Loucy (cell line): ENCODE results near the gene RCN2.
"Not testable (repeated sequence)": the region's sequence is repeated elsewhere in the genome, so short reads cannot be mapped to it uniquely, and the experiment has no call there.

Source experiments
- EZH2phosphoT487 ChIP-seq: fragments of 200-600 bp; IDR thresholded peaks from 2 replicates; pipeline ENCODE4 v1.6.1; 2018; ENCODE audit warnings: antibody characterized with exemption, mild to moderate bottlenecking, moderate library complexity, borderline replicate concordance
- TF ChIP-seq, protein P1 (sequence below): fragments of 200-600 bp; sonication (generic); conservative IDR thresholded peaks from 2 replicates; pipeline ENCODE4 v1.5.1; 2014; ENCODE audit warnings: mild to moderate bottlenecking, antibody characterized with exemption, low read length

DNA sequence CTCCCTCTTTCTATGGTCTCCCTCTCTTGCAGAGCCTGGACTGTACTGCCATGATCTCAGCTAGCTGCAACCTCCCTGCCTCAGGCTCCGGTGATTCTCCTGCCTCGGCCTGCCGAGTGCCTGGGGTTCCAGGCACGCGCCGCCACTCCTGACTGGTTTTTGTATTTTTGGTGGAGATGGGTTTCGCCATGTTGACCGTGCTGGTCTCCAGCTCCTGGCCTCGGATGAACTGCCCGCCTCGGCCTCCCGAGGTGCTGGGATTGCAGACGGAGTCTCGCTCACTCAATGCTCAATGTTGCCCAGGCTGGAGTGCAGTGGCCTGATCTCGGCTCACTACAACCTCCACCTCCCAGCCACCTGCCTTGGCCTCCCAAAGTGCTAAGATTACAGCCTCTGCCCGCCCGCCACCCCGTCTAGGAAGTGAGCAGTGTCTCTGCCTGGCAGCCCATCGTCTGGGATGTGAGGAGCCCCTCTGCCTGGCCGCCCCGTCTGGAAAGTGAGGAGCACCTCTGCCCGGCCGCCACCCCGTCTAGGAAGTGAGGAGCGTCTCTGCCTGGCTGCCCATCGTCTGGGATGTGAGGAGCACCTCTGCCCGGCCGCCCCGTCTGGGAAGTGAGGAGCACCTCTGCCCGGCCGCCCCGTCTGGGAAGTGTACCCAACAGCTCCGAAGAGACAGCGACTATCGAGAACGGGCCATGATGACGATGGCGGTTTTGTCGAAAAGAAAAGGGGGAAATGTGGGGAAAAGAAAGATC, 32.2 kb upstream of the RCN2 start:
- TF ChIP-seq, protein P1, sequence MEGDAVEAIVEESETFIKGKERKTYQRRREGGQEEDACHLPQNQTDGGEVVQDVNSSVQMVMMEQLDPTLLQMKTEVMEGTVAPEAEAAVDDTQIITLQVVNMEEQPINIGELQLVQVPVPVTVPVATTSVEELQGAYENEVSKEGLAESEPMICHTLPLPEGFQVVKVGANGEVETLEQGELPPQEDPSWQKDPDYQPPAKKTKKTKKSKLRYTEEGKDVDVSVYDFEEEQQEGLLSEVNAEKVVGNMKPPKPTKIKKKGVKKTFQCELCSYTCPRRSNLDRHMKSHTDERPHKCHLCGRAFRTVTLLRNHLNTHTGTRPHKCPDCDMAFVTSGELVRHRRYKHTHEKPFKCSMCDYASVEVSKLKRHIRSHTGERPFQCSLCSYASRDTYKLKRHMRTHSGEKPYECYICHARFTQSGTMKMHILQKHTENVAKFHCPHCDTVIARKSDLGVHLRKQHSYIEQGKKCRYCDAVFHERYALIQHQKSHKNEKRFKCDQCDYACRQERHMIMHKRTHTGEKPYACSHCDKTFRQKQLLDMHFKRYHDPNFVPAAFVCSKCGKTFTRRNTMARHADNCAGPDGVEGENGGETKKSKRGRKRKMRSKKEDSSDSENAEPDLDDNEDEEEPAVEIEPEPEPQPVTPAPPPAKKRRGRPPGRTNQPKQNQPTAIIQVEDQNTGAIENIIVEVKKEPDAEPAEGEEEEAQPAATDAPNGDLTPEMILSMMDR: not testable (repeated sequence)
- not testable (repeated sequence) for TF ChIP-seq EZH2phosphoT487
